HEK293 (cell line): ENCODE results near the gene MTMR12.

Source experiments
- BCL11A ChIP-seq: fragments of 450-650 bp; formaldehyde crosslinking; IDR thresholded peaks from 2 replicates; pipeline ENCODE4 v1.5.1; 2016; ENCODE audit warnings: low read depth, missing biosample characterization, missing genetic modification characterization
- GLI4 ChIP-seq: fragments of 450-650 bp; formaldehyde crosslinking; IDR thresholded peaks from 2 replicates; pipeline ENCODE4 v1.5.1; 2016; ENCODE audit warnings: missing biosample characterization, missing genetic modification characterization
- GLIS1 ChIP-seq: fragments of 450-650 bp; formaldehyde crosslinking; IDR thresholded peaks from 2 replicates; pipeline ENCODE4 v1.5.1; 2016; ENCODE audit warnings: missing biosample characterization, missing genetic modification characterization
- IKZF3 ChIP-seq: fragments of 450-650 bp; IDR thresholded peaks from 2 replicates; pipeline ENCODE4 v1.5.0; 2018; ENCODE audit warnings: missing biosample characterization, mild to moderate bottlenecking, missing genetic modification characterization, moderate library complexity
- REST ChIP-seq: fragments of 450-650 bp; formaldehyde crosslinking; IDR thresholded peaks from 2 replicates; pipeline ENCODE4 v1.5.1; 2016; ENCODE audit warnings: missing biosample characterization, missing genetic modification characterization
- TCF7L2 ChIP-seq: IDR thresholded peaks from 2 replicates; pipeline ENCODE4 v1.6.1; 2011; ENCODE audit warnings: low read depth, mild to moderate bottlenecking, inconsistent platforms, low read length, moderate library complexity, borderline replicate concordance
- ZBTB8A ChIP-seq: fragments of 450-650 bp; formaldehyde crosslinking; IDR thresholded peaks from 2 replicates; pipeline ENCODE4 v1.5.1; 2016; ENCODE audit warnings: missing biosample characterization, missing genetic modification characterization
- ZNF132 ChIP-seq: fragments of 450-650 bp; formaldehyde crosslinking; IDR thresholded peaks from 2 replicates; pipeline ENCODE4 v1.5.1; 2017; ENCODE audit warnings: missing biosample characterization, missing genetic modification characterization, borderline replicate concordance
- ZNF501 ChIP-seq: fragments of 450-650 bp; formaldehyde crosslinking; IDR thresholded peaks from 2 replicates; pipeline ENCODE4 v1.5.1; 2016; ENCODE audit warnings: missing biosample characterization, missing genetic modification characterization
- TF ChIP-seq, protein P1 (sequence below): fragments of 450-650 bp; formaldehyde crosslinking; IDR thresholded peaks from 2 replicates; pipeline ENCODE4 v1.5.1; 2016; ENCODE audit warnings: missing biosample characterization, missing genetic modification characterization

- TF ChIP-seq, protein P1, sequence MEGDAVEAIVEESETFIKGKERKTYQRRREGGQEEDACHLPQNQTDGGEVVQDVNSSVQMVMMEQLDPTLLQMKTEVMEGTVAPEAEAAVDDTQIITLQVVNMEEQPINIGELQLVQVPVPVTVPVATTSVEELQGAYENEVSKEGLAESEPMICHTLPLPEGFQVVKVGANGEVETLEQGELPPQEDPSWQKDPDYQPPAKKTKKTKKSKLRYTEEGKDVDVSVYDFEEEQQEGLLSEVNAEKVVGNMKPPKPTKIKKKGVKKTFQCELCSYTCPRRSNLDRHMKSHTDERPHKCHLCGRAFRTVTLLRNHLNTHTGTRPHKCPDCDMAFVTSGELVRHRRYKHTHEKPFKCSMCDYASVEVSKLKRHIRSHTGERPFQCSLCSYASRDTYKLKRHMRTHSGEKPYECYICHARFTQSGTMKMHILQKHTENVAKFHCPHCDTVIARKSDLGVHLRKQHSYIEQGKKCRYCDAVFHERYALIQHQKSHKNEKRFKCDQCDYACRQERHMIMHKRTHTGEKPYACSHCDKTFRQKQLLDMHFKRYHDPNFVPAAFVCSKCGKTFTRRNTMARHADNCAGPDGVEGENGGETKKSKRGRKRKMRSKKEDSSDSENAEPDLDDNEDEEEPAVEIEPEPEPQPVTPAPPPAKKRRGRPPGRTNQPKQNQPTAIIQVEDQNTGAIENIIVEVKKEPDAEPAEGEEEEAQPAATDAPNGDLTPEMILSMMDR: no peak
- TF ChIP-seq IKZF3 (tag by site-specific recombination) (no peak), GLI4 (tag by site-specific recombination) (no peak), BCL11A (tag by site-specific recombination) (no peak), REST (tag by site-specific recombination) (no peak), ZBTB8A (no peak), ZNF132 (tag by site-specific recombination) (no peak), TCF7L2 (no peak), GLIS1 (tag by site-specific recombination) (no peak), ZNF501 (tag by site-specific recombination) (no peak)
These were observed 79.5 kb downstream of the MTMR12 start for GRCh38 chr5:32233220-32233695.
